Putamen (tissue), 1 donor: ENCODE data around the gene C1orf226.
A peak's percentile ranks its signal among the peaks of the same experiment; 100 is the strongest.

Experiments used
- DNase-seq: peaks from one replicate; pipeline ENCODE4 v3.0.0-alpha.2; 2016; ENCODE audit warnings: low spot score

The C1orf226 gene

GRCh38 chr1:162385280-162385623, 3.7 kb downstream of the C1orf226 start:
- DNase-seq: no peak

GRCh38 chr1:162385702-162386101, 4.2 kb downstream of the C1orf226 start:
- DNase-seq: no peak

GRCh38 chr1:162386292-162387225, 5.0 kb downstream of the C1orf226 start:
- DNase-seq: no peak

- no peak for DNase-seq
Measured at GRCh38 chr1:162387226-162388082, 5.9 kb downstream of the C1orf226 start.

GRCh38 chr1:162388083-162388594, 6.6 kb downstream of the C1orf226 start:
- no peak for DNase-seq

- no peak for DNase-seq
Measured at GRCh38 chr1:162388615-162389014, 7.1 kb downstream of the C1orf226 start.

- DNase-seq: no peak
Measured at GRCh38 chr1:162389021-162389818, 7.7 kb downstream of the C1orf226 start.

GRCh38 chr1:162389971-162390370, 8.4 kb downstream of the C1orf226 start:
- no peak for DNase-seq

- DNase-seq: no peak
Measured at GRCh38 chr1:162390396-162391185, 9.1 kb downstream of the C1orf226 start.

GRCh38 chr1:162391790-162392563, 10.4 kb downstream of the C1orf226 start:
- DNase-seq: peak; percentile 7

GRCh38 chr1:162396201-162396906, 14.8 kb downstream of the C1orf226 start:
- no peak for DNase-seq

- no peak for DNase-seq
Measured at GRCh38 chr1:162397039-162397448, 15.5 kb downstream of the C1orf226 start.

- DNase-seq: no peak
Measured at GRCh38 chr1:162397943-162398560, 16.5 kb downstream of the C1orf226 start.

- DNase-seq: no peak
Measured at GRCh38 chr1:162398999-162399580, 17.6 kb downstream of the C1orf226 start.

GRCh38 chr1:162400790-162401355, 19.3 kb downstream of the C1orf226 start:
- DNase-seq: no peak

GRCh38 chr1:162404550-162405160, 23.1 kb downstream of the C1orf226 start:
- DNase-seq: no peak

- no peak for DNase-seq
Measured at GRCh38 chr1:162405800-162406199, 24.3 kb downstream of the C1orf226 start.

- no peak for DNase-seq
Measured at GRCh38 chr1:162406811-162407210, 25.3 kb downstream of the C1orf226 start.
